Measurements from ENCODE around the gene FAM9A.

FAM9A gene

GRCh38 chrX:8801041-8801599, at the start of gene FAM9A:
TSS of gene FAM9A (minus strand) at chrX:8801383. CDS start at chrX:8800171, 1,212 bp downstream.
- no peaks in the 10 kb centered on the region for H3K36me3 Mint-ChIP-seq
- H3K4me1 Mint-ChIP-seq: no peaks in the 10 kb centered on the region
- H3K27ac Mint-ChIP-seq: no peak within 1 kb of the TSS
- H3K27me3 Mint-ChIP-seq: peaks cover under 1% of the 10 kb centered on the region
- H3K4me3 Mint-ChIP-seq: no peak within 1 kb of the TSS
- H3K9me3 Mint-ChIP-seq: no peaks in the 10 kb centered on the region

DNA sequence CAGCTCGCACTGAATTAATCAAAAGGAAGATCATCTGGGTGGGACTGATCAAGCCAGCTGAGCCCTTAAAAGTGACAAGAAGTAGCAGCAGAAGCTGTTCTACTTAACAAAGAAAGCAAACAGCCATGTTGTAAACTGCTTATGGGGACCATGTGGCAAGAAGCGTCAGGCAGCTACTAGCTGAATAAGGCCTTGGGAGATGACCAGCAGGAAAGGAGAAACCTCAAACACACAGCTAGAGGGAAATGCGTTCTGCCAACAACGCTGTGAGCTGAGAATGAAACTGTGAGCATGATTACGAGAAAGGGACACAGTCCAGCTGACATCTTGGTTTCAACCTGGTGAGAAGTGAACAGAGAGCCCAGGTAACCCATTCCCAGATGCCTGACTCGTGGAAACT, 49.3 kb upstream of the FAM9A start:
- no peak overlapping the region for H3K4me3 Mint-ChIP-seq
- no peaks in the 10 kb centered on the region for H3K36me3 Mint-ChIP-seq
- H3K27ac Mint-ChIP-seq: no peak overlapping the region
- H3K9me3 Mint-ChIP-seq: no peaks in the 10 kb centered on the region
- no peaks in the 10 kb centered on the region for H3K4me1 Mint-ChIP-seq
- H3K27me3 Mint-ChIP-seq: no peaks in the 10 kb centered on the region

DNA sequence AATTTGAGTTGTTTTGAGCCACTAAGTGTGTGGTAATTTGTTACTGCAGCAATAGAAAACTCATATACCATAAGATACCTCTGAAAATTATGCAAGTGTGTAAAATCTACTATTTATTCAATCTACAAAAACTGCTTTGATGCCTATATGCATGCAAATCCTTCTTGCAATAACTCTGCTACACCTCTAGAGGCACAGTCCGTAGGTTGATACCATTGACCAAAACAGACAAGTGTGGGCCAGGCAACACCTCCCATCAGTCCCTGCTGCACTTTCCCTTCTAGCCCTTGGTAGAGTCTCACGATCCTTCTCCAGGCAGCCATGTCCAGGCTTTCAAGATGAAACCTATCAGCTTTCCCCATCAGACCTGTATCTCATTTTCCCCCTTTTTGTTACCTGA, 48.8 kb upstream of the FAM9A start:
- Mint-ChIP-seq H3K4me1 (no peaks in the 10 kb centered on the region), H3K36me3 (no peaks in the 10 kb centered on the region), H3K4me3 (no peak overlapping the region), H3K27me3 (no peaks in the 10 kb centered on the region), H3K9me3 (no peaks in the 10 kb centered on the region), H3K27ac (no peak overlapping the region)

DNA sequence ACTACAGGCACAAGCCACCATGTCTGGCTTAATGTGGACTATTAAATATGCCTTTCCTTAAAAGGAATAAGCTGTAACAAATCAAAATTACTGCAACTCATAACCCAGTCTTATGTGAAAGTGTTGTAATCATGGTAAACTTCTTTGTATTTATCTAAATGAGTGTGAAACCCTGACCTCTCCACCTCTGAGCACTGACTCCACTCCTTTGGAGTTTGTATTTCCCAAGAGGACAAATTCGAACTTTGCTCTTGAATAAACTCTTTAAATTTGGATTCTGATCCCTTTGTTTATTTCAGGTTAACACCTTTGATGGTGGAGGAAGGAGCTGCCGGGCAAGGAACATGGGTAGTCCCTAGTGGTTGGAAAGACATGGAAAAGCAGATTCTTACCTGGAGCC, 48.3 kb upstream of the FAM9A start:
- Mint-ChIP-seq H3K4me1 (no peaks in the 10 kb centered on the region), H3K36me3 (no peaks in the 10 kb centered on the region), H3K27ac (no peak overlapping the region), H3K27me3 (no peaks in the 10 kb centered on the region), H3K9me3 (no peaks in the 10 kb centered on the region), H3K4me3 (no peak overlapping the region)

DNA sequence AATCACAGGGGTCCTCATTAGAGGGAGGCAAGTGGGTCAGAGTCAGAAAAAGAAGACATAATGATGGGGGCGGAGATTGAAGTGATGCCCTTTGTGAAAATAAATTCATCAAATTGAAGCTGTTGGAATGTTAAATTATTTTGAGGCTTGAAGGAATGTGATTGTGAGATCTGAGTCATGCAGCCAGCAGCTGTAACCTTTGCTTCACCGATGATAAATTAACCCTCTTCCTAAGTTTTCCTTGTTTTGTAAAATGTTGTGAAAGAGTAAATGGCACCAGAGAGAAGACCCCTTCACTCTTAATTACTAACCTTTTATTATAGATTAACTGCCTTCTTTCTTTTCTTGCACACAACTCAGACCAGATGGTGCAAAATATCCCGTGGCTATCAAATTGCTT, 47.7 kb upstream of the FAM9A start:
- no peaks in the 10 kb centered on the region for H3K4me1 Mint-ChIP-seq
- no peaks in the 10 kb centered on the region for H3K9me3 Mint-ChIP-seq
- no peaks in the 10 kb centered on the region for H3K36me3 Mint-ChIP-seq
- no peak overlapping the region for H3K4me3 Mint-ChIP-seq
- H3K27me3 Mint-ChIP-seq: no peaks in the 10 kb centered on the region
- no peak overlapping the region for H3K27ac Mint-ChIP-seq

GRCh38 chrX:8848441-8848840, 47.3 kb upstream of the FAM9A start:
- H3K9me3 Mint-ChIP-seq: no peaks in the 10 kb centered on the region

DNA sequence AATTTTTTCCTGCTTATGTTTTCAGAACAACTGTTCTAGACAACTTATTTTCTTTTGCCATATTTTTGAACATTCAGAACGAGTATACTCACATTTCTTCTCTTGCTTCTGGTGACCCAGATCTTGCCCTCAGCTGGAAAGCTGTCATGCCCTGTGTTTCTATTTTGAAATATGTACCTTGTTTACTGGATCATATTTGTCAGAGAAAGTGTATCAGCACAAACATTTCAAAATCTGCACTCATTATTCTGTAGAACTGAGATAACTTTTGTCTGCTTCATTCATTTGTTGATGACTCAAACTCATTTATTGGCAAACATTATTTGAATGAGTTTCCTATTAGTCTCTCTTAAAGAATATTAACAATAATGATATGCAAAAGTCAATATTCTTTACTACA, 46.2 kb upstream of the FAM9A start:
- no peaks in the 10 kb centered on the region for H3K27me3 Mint-ChIP-seq
- H3K36me3 Mint-ChIP-seq: no peaks in the 10 kb centered on the region
- H3K4me1 Mint-ChIP-seq: no peaks in the 10 kb centered on the region
- H3K27ac Mint-ChIP-seq: no peak overlapping the region
- H3K4me3 Mint-ChIP-seq: no peak overlapping the region
- no peaks in the 10 kb centered on the region for H3K9me3 Mint-ChIP-seq

More at GRCh38 chrX:8848441-8848840, 47.3 kb upstream of the FAM9A start:
- no peaks in the 10 kb centered on the region for H3K4me1 Mint-ChIP-seq
- H3K4me3 Mint-ChIP-seq: no peak overlapping the region
- H3K27ac Mint-ChIP-seq: no peak overlapping the region
- no peaks in the 10 kb centered on the region for H3K36me3 Mint-ChIP-seq
- H3K27me3 Mint-ChIP-seq: no peaks in the 10 kb centered on the region

- Mint-ChIP-seq H3K4me3 (no peak overlapping the region), H3K36me3 (no peaks in the 10 kb centered on the region), H3K27me3 (no peaks in the 10 kb centered on the region), H3K27ac (no peak overlapping the region), H3K9me3 (no peaks in the 10 kb centered on the region), H3K4me1 (no peaks in the 10 kb centered on the region)
Measured at GRCh38 chrX:8846266-8846665, 45.1 kb upstream of the FAM9A start.

DNA sequence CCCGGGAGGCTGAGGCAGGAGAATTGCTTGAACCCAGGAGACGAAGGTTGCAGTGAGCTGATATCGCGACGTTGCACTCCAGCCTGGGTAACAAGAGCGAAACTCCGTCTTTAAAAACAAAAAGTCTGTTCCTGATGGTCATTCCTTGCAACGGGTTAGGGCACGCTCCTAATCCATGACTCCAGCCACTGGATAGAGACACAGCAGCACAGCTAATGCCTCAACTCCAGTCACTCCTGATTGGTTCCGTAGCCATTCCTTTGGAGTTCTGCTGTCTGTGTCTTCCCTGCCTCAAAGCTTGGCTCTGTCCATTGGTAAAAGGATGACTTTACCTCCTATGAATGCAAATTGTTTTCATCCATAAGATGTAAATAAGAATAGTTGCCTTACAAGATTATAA, 44.3 kb upstream of the FAM9A start:
- no peak overlapping the region for H3K4me3 Mint-ChIP-seq
- no peaks in the 10 kb centered on the region for H3K4me1 Mint-ChIP-seq

DNA sequence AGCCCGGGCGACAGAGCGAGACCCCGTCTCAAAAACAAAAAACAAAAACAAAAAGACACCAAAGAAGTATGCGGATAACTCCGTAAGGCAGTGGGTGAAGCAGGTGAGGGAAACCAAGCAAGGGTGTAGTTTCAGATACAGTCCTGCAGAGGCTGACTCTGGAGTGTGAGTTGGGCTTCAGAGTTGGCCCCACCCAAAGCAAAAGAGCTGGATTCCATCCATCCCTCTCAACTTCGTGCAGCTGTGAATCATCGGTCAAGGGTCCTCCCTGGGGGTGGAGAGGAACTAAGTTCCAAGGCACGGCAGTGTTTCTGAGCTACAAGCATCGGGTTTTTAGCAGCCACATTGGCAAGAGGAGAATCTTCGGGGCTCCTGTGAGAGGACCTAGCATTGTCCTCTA, 43.9 kb upstream of the FAM9A start:
- Mint-ChIP-seq H3K9me3 (no peaks in the 10 kb centered on the region), H3K27ac (no peak overlapping the region), H3K27me3 (no peaks in the 10 kb centered on the region), H3K4me1 (no peaks in the 10 kb centered on the region), H3K4me3 (no peak overlapping the region), H3K36me3 (no peaks in the 10 kb centered on the region)

More for the DNA sequence above, 44.3 kb upstream of the FAM9A start:
- Mint-ChIP-seq H3K36me3 (no peaks in the 10 kb centered on the region), H3K27ac (no peak overlapping the region), H3K27me3 (no peaks in the 10 kb centered on the region), H3K9me3 (no peaks in the 10 kb centered on the region)

- no peak overlapping the region for H3K4me3 Mint-ChIP-seq
- no peaks in the 10 kb centered on the region for H3K9me3 Mint-ChIP-seq
- H3K4me1 Mint-ChIP-seq: no peaks in the 10 kb centered on the region
- no peak overlapping the region for H3K27ac Mint-ChIP-seq
- H3K36me3 Mint-ChIP-seq: no peaks in the 10 kb centered on the region
- no peaks in the 10 kb centered on the region for H3K27me3 Mint-ChIP-seq
Measured at GRCh38 chrX:8844157-8844556, 43.0 kb upstream of the FAM9A start.

DNA sequence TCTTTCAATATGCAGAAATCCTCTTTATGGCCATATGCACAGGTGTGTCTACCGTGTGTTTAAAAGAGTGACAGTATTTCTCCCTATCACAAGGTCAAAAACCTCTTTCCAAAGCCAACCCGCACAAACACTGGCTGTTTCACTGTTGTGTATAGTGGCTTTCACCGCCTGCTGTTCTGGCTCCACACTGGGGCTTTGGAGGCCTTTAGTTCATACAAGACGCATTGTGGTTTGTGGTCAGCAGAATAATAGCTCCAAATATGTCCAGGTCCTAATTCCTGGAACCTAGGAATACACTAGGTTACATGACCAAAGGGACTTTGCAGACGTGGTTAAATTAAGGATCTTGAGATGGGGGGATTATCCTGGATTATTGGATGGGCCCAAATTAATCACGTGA, 40.7 kb upstream of the FAM9A start:
- Mint-ChIP-seq H3K36me3 (no peaks in the 10 kb centered on the region), H3K9me3 (no peaks in the 10 kb centered on the region), H3K4me3 (no peak overlapping the region), H3K27me3 (peaks cover 4% of the 10 kb centered on the region), H3K4me1 (no peaks in the 10 kb centered on the region), H3K27ac (no peak overlapping the region)

- Mint-ChIP-seq H3K27me3 (peaks cover 9% of the 10 kb centered on the region), H3K9me3 (no peaks in the 10 kb centered on the region), H3K36me3 (no peaks in the 10 kb centered on the region), H3K27ac (no peak overlapping the region), H3K4me3 (no peak overlapping the region), H3K4me1 (no peaks in the 10 kb centered on the region)
Measured at GRCh38 chrX:8834392-8834791, 33.2 kb upstream of the FAM9A start.

DNA sequence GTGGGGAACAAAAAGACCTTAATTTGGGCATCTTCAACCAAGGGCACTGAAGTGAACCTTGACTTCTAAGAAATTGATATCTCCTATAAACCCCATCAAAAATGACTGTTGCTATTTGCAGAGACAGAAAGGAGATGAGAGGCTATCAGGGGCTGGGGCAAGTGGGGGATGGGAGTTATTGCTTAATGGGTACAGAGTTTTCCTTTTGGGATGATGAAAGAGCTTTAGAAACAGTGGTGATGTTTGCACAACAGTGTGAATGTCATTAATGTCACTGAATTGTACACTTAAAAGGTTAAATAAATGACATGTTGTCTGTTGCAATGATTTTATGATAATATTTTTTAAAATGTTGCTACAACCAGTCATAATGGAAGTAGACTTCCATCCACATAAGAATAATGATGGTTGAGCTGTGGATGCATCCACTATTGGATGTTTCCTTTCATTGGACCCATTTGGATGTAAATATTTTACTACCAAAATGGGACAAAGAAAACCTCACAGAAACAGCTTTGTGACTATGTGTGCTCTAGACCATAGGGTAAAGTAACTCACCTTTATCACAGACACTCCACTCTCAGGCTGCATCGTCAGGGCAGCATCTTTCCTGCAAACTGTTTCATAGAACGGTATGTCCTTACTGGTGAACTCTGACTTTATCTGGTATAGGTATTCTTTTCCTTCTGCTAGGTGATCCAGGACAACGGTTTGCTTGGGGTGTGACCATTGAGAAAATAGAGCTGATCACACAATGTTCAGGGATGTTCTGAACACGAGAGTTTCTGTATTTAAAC, 31.6 kb upstream of the FAM9A start:
- no peaks in the 10 kb centered on the region for H3K9me3 Mint-ChIP-seq
- peaks cover 9% of the 10 kb centered on the region for H3K27me3 Mint-ChIP-seq
- H3K36me3 Mint-ChIP-seq: no peaks in the 10 kb centered on the region
- H3K4me1 Mint-ChIP-seq: no peaks in the 10 kb centered on the region
- H3K27ac Mint-ChIP-seq: no peak overlapping the region
- no peak overlapping the region for H3K4me3 Mint-ChIP-seq

DNA sequence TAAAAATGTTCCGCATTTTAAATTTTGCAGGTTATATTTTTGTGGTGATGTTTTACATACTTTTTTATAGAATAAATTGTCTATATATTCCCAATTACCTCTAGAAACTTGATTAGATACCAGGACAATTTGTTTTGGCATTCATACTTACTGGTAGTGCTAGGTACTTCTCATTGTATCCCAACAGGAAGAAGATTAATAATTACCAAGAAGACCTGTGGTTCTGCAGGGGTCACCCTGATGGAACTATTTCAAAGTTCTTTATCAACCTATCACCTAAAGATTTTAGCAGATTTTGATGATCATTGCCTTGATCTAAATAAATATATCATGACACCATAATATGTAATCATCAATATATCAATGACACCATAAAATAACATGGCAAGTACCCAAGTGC, 22.5 kb upstream of the FAM9A start:
- Mint-ChIP-seq H3K36me3 (no peaks in the 10 kb centered on the region), H3K4me3 (no peak overlapping the region), H3K27ac (no peak overlapping the region), H3K4me1 (no peaks in the 10 kb centered on the region), H3K9me3 (no peaks in the 10 kb centered on the region), H3K27me3 (no peaks in the 10 kb centered on the region)

- H3K9me3 Mint-ChIP-seq: no peaks in the 10 kb centered on the region
- H3K36me3 Mint-ChIP-seq: no peaks in the 10 kb centered on the region
- H3K27ac Mint-ChIP-seq: no peak overlapping the region
- H3K4me3 Mint-ChIP-seq: no peak overlapping the region
- no peaks in the 10 kb centered on the region for H3K27me3 Mint-ChIP-seq
- no peaks in the 10 kb centered on the region for H3K4me1 Mint-ChIP-seq
Measured at GRCh38 chrX:8822002-8822401, 20.8 kb upstream of the FAM9A start.
